ENCODE measurements around the gene EPN2. TPM values are rescaled to one million over a fixed set of nuclear protein-coding genes. Genes with fewer than 3 reads are reported as not detected.

The EPN2 gene
- total RNA-seq, 3 donors from 2014 or later (not counting 1 experiment from before 2014, with no cell fraction given): 2.0 to 13.8 (median 4.9) TPM

DNA sequence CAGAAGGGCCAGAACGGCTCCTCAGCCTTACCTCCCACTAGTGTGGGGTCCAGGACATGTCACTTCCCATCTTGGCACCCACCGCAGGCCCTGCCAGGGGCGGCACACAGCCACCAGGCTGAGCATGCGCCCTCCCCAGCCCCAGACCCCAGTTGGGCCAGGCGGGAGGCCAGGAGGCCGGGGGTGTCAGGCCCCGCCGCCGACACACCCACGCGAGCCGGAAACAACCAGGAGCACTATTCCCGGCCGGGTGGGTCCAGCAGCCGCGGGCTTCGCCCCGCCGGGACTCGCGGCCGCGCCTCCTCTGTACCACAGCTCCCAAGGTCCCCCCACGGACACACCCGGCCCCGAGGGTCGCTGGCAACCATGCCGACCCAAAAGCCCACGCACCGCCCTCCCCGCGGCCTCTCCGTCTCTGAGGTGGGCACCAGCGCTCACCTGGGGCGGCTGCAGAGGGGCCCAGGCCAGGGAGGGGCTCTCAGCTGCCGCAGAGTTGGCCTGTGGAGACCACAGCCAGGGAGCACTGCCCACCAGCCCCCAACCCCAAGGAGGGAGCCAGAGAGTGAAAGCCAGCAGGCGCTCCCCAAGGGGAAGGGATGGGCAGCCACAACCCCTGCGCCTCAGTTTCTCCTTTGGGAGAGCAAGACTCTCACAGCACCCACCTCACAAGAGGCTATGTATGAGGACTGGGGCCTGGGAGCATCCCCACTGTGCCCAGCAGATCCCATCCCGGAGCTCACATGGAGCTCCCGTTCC lies 107.3 kb downstream of the EPN2 start:
- intact Hi-C loops (cut with micrococcal nuclease): no loop called here
- H3K4me1 Mint-ChIP-seq: no peaks in the 10 kb centered on the region
- TF ChIP-seq, protein P1, sequence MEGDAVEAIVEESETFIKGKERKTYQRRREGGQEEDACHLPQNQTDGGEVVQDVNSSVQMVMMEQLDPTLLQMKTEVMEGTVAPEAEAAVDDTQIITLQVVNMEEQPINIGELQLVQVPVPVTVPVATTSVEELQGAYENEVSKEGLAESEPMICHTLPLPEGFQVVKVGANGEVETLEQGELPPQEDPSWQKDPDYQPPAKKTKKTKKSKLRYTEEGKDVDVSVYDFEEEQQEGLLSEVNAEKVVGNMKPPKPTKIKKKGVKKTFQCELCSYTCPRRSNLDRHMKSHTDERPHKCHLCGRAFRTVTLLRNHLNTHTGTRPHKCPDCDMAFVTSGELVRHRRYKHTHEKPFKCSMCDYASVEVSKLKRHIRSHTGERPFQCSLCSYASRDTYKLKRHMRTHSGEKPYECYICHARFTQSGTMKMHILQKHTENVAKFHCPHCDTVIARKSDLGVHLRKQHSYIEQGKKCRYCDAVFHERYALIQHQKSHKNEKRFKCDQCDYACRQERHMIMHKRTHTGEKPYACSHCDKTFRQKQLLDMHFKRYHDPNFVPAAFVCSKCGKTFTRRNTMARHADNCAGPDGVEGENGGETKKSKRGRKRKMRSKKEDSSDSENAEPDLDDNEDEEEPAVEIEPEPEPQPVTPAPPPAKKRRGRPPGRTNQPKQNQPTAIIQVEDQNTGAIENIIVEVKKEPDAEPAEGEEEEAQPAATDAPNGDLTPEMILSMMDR (IDR thresholded peaks at IDR 0.05): no peak
- no peaks in the 10 kb centered on the region for H3K9me3 Mint-ChIP-seq
- ATAC-seq (no peak), DNase-seq (peak in 1 of 2 donors; percentile 11)
- H3K27ac Mint-ChIP-seq: no peak overlapping the region
- H3K36me3 Mint-ChIP-seq: no peaks in the 10 kb centered on the region
- H3K4me3 Mint-ChIP-seq: no peak overlapping the region
- Histone ChIP-seq H3K4me1 (ENCODE audit: control insufficient read depth, insufficient read depth, low read length) (no peaks in the 10 kb centered on the region), H3K9me3 (ENCODE audit: control insufficient read depth, insufficient read depth, low read length) (no peaks in the 10 kb centered on the region), H3K36me3 (ENCODE audit: control insufficient read depth, insufficient read depth, low read length) (no peaks in the 10 kb centered on the region), H3K27ac (ENCODE audit: low read length) (no peak overlapping the region), H3K27me3 (ENCODE audit: control insufficient read depth, insufficient read depth, low read length) (no peaks in the 10 kb centered on the region), H3K4me3 (ENCODE audit: low read length) (no peak overlapping the region)
- WGBS (ENCODE audit: insufficient coverage): 94% methylated on average over 40 of the region's 40 CpGs
- H3K27me3 Mint-ChIP-seq (ENCODE audit: low read depth in 2 of 2): peaks cover 0 to 3% of the 10 kb centered on the region in 2 donors

DNA sequence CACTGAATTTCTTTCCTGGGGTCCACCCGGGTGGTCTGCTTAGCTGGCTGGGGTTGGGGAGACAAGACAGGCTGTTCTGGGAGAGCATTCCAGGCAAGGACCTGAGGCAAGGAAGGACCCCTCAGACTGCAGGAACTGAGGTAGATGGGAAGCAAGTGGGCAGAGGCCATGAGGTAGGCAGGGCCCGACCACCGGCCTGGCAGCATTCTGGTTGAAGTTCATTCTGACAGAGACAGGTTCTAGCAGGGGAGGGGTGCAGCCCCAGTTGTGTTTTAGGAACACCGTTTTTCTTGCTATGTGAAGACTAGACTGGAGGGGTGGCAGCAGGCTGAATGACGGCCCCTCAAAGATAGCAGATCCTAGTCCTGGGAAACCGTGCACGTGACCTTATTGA lies 107.9 kb downstream of the EPN2 start:
- ATAC-seq (no peak), DNase-seq (no peak)
- Histone ChIP-seq H3K27me3 (ENCODE audit: control insufficient read depth, insufficient read depth, low read length) (no peaks in the 10 kb centered on the region), H3K36me3 (ENCODE audit: control insufficient read depth, insufficient read depth, low read length) (no peaks in the 10 kb centered on the region), H3K9me3 (ENCODE audit: control insufficient read depth, insufficient read depth, low read length) (no peaks in the 10 kb centered on the region), H3K27ac (ENCODE audit: low read length) (no peak overlapping the region), H3K4me1 (ENCODE audit: control insufficient read depth, insufficient read depth, low read length) (no peaks in the 10 kb centered on the region), H3K4me3 (ENCODE audit: low read length) (no peak overlapping the region)
- Mint-ChIP-seq H3K4me1 (no peaks in the 10 kb centered on the region), H3K27me3 (ENCODE audit: low read depth in 2 of 2) (peaks cover 0 to 3% of the 10 kb centered on the region in 2 donors), H3K9me3 (no peaks in the 10 kb centered on the region), H3K27ac (no peak overlapping the region), H3K36me3 (no peaks in the 10 kb centered on the region), H3K4me3 (no peak overlapping the region)
- intact Hi-C loops (cut with micrococcal nuclease): no loop called here
- TF ChIP-seq, protein P1 (IDR thresholded peaks at IDR 0.05): no peak
- 95% methylated on average over 7 of the region's 7 CpGs for whole genome bisulfite sequencing (ENCODE audit: insufficient coverage)

DNA sequence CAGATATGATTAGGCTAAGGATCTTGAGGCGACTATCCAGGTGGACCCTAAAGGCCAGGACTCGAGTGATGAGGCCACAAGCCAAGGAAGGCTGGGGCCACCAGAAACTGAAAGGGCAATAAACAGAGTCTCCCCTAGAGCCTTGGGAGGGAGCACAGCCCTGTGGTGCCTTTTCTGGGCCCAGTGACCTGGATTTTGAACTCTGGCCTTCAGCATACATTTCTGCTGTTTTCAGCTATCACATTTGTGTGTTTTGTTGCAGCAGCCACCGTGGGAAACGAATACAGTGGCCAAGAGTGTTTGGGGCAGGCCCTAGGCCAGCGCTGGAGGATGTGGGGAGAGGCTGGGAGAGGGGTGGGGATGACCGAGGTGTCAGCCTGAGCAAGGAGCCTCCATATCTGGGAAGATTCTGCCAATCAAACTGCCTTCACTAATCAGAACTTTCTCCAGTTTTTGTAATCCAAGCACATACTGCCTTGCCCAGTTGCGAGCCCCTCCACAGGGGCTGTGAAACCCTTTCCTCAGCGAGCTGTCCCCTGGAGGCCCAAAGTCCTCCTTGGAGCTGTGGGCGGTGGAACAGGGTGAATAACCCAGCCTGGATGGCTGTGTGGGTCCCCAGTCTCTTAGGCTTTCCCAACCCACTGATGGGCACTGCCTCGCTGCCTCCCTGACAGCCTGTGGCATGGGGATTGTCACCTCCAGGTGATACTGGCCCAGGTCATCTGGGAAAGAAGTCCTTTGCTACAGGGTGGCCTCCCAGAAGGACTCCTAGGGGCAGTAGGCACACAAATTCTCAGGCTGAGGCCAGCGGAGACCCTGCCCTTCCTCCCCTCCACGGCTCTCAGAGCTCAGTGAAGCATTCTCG lies 108.6 kb downstream of the EPN2 start:
- H3K36me3 ChIP-seq (ENCODE audit: control insufficient read depth, insufficient read depth, low read length): no peaks in the 10 kb centered on the region
- no peak for DNase-seq
- ATAC-seq: no peak

More for the DNA sequence above, 108.6 kb downstream of the EPN2 start:
- Histone ChIP-seq H3K4me1 (ENCODE audit: control insufficient read depth, insufficient read depth, low read length) (no peaks in the 10 kb centered on the region), H3K9me3 (ENCODE audit: control insufficient read depth, insufficient read depth, low read length) (no peaks in the 10 kb centered on the region), H3K27me3 (ENCODE audit: control insufficient read depth, insufficient read depth, low read length) (no peaks in the 10 kb centered on the region), H3K4me3 (ENCODE audit: low read length) (no peak overlapping the region), H3K27ac (ENCODE audit: low read length) (no peak overlapping the region)
- H3K27ac Mint-ChIP-seq: no peak overlapping the region
- H3K9me3 Mint-ChIP-seq: no peaks in the 10 kb centered on the region
- TF ChIP-seq, protein P1 (IDR thresholded peaks at IDR 0.05): no peak
- 89% methylated on average over 13 of the region's 13 CpGs for WGBS (ENCODE audit: insufficient coverage)
- no peaks in the 10 kb centered on the region for H3K4me1 Mint-ChIP-seq
- intact Hi-C loops (cut with micrococcal nuclease): no loop called here
- no peak overlapping the region for H3K4me3 Mint-ChIP-seq
- H3K27me3 Mint-ChIP-seq (ENCODE audit: low read depth in 2 of 2): peaks cover 0 to 3% of the 10 kb centered on the region in 2 donors
- H3K36me3 Mint-ChIP-seq: no peaks in the 10 kb centered on the region

Data from natural killer cell (primary cell).